ENCODE measurements around the gene PLCB4.

Gene PLCB4

DNA sequence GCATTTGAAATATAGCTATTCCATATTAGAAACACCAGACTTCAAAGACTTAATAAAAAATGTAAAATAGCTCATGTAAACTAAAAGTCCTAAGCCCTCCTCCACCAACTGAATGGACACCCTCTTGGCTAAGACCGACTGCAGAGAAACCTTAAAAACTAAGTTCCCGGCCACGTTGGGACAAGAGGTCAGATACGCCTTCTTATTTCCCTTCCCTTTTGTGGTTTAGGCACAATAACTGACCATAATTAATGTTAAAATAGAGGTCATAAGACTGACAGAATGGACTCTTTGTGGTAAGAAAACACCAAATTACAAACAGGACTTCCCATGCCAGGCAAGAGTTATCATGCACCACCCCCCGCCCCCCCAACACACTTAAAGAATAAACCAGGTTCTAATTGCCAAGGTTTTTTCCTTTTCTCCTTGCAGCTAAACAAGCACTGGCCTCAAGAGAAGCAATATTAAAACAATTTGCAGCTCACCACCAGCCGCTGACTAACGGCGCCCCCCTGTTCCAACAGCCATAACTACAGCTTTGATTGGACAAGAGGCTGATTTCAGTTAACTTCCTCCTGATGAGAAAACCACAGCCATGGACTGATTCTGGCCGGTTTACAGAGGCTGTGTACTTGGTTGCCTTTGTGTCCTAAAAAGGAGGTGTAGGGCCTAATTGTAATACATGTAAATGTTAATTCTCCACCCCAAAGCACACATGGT, 434.8 kb downstream of the PLCB4 start:
- peaks cover 68% of the 10 kb centered on the region for H3K27me3 ChIP-seq (ENCODE audit: control insufficient read depth, insufficient read depth, low read length)
- no peak overlapping the region for H3K4me3 ChIP-seq (ENCODE audit: low read depth, low read length)

DNA sequence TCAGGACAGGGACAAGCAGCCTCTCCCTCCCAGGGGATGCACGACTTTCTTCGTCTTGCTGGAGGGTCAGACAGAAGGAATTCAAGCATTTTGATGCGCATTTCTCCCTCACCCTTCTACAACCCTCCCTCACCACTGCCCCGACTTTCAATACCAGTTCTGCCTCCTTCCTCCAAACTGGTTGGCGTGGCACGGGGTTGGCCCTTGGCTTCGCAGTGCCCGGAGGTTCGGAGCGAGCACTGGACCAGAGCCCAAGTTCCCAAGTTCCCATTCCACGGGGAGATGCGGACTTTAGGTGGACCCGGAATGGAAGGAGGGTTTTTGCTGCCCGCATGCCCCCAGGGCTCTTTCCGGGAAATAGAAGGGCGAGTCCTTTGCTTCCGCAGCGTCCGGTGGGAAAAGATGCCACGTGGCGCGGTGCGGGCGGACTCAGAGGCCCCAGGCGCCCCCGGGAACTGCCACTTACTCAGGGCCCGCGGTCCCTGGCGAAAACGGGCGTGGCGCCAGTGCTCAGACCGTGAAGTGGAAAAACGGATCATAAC, 437.5 kb downstream of the PLCB4 start:
- peaks cover 91% of the 10 kb centered on the region for H3K27me3 ChIP-seq (ENCODE audit: control insufficient read depth, insufficient read depth, low read length)
- peaks cover 32% of the 10 kb centered on the region for H3K4me1 ChIP-seq (ENCODE audit: control insufficient read depth, insufficient read depth, low read length)
- H3K27ac ChIP-seq (ENCODE audit: low read depth, low read length), result no peak overlapping the region
- H3K9ac ChIP-seq (ENCODE audit: low read length), result peak overlapping the region; percentile 3
- no peaks in the 10 kb centered on the region for H3K9me3 ChIP-seq (ENCODE audit: control insufficient read depth, insufficient read depth, low read depth, low read length)
- H3K36me3 ChIP-seq (ENCODE audit: control insufficient read depth, insufficient read depth, low read length), result no peaks in the 10 kb centered on the region
- H3K4me3 ChIP-seq (ENCODE audit: low read depth, low read length), result peak overlapping the region; percentile 49

More for the DNA sequence above, 434.8 kb downstream of the PLCB4 start:
- H3K36me3 ChIP-seq (ENCODE audit: control insufficient read depth, insufficient read depth, low read length), result no peaks in the 10 kb centered on the region
- H3K4me1 ChIP-seq (ENCODE audit: control insufficient read depth, insufficient read depth, low read length), result peaks cover 27% of the 10 kb centered on the region
- H3K9ac ChIP-seq (ENCODE audit: low read length), result no peak overlapping the region
- H3K9me3 ChIP-seq (ENCODE audit: control insufficient read depth, insufficient read depth, low read depth, low read length), result no peaks in the 10 kb centered on the region
- H3K27ac ChIP-seq (ENCODE audit: low read depth, low read length), result no peak overlapping the region

DNA sequence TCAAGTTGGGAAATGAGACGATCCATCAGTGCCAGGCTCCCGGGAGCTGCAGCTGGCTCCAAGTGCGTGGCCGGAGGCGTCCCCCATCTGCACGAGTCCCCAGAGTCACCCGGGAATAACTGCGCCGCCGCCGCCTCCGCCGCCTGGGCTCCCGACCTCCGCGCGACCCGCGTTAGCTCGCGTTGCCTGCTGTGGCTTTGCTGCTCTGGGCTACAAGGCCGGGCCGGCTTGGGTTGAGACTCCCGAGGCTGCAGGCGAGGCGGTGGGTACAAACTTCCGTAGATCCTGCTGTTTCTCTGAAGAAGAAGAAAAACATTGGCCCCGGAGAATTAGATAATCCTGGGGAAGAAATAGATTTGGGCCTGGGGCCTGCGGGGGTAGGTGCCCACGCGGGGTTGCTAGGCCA, 438.1 kb downstream of the PLCB4 start:
- Histone ChIP-seq H3K4me1 (ENCODE audit: control insufficient read depth, insufficient read depth, low read length) (peaks cover 32% of the 10 kb centered on the region), H3K36me3 (ENCODE audit: control insufficient read depth, insufficient read depth, low read length) (no peaks in the 10 kb centered on the region), H3K27ac (ENCODE audit: low read depth, low read length) (no peak overlapping the region), H3K4me3 (ENCODE audit: low read depth, low read length) (peak overlapping the region; percentile 49), H3K9ac (ENCODE audit: low read length) (peak overlapping the region; percentile 3), H3K9me3 (ENCODE audit: control insufficient read depth, insufficient read depth, low read depth, low read length) (no peaks in the 10 kb centered on the region), H3K27me3 (ENCODE audit: control insufficient read depth, insufficient read depth, low read length) (peaks cover 95% of the 10 kb centered on the region)

DNA sequence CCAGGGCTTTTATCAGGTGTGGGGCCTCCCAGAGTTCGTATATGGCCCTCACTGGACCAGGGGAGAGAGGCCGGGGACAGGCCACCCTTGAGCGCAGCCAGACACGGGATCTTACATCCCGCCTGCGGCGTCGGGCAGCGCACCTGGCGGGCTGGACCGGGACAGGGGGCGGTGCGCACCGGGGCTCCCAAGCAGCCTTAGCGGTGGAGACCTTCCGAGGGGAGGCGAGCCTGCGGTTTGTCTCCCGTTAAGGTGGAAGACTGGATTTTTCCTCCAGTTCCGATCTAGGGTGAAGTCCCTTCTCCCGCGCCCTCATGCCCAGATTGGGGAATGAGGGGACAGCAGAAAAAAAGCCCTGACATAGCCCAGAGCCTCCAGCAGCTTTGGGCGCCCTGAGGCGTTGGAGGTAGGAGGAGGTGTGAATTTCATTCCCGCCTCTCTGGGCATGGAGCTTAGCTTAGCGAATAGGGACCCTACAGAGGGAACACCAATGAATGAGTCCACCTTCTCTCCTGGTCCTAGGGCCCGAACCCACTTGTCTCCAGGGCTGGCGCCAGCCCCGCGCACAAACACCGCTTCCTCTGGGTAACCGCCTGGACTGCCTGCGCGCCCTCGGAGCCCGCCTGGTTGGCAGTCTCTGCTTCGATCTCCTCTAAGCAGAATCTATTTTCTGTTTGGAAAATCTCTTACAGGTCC, 438.8 kb downstream of the PLCB4 start:
- Histone ChIP-seq H3K27me3 (ENCODE audit: control insufficient read depth, insufficient read depth, low read length) (peaks cover 98% of the 10 kb centered on the region), H3K9me3 (ENCODE audit: control insufficient read depth, insufficient read depth, low read depth, low read length) (no peaks in the 10 kb centered on the region), H3K27ac (ENCODE audit: low read depth, low read length) (no peak overlapping the region), H3K4me3 (ENCODE audit: low read depth, low read length) (peak overlapping the region; percentile 49), H3K36me3 (ENCODE audit: control insufficient read depth, insufficient read depth, low read length) (no peaks in the 10 kb centered on the region), H3K4me1 (ENCODE audit: control insufficient read depth, insufficient read depth, low read length) (peaks cover 32% of the 10 kb centered on the region), H3K9ac (ENCODE audit: low read length) (no peak overlapping the region)

DNA sequence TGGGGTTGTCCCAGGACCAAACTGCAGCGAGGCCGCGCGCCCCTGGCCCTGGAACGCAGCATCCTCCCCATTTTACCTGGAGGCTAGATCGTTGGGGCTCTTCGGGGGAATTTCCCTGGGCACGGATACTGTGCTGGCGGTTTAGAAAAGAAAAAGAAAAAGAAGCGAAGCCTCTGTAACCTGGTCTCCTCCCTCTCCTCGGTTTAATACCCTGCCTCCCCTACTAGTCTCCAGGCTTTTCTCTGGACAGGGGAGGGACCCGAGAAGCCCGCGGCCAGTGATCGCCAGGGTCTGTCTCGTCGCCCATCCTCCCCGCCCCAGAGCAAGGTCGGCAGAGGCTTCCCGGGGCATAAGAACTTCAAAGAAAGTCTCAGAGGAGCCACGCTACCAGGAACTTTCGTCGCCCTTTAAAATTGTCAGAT, 439.4 kb downstream of the PLCB4 start:
- Histone ChIP-seq H3K27ac (ENCODE audit: low read depth, low read length) (no peak overlapping the region), H3K9me3 (ENCODE audit: control insufficient read depth, insufficient read depth, low read depth, low read length) (no peaks in the 10 kb centered on the region), H3K27me3 (ENCODE audit: control insufficient read depth, insufficient read depth, low read length) (peaks cover 98% of the 10 kb centered on the region), H3K9ac (ENCODE audit: low read length) (no peak overlapping the region), H3K4me1 (ENCODE audit: control insufficient read depth, insufficient read depth, low read length) (peaks cover 32% of the 10 kb centered on the region), H3K36me3 (ENCODE audit: control insufficient read depth, insufficient read depth, low read length) (no peaks in the 10 kb centered on the region), H3K4me3 (ENCODE audit: low read depth, low read length) (peak overlapping the region; percentile 49)

DNA sequence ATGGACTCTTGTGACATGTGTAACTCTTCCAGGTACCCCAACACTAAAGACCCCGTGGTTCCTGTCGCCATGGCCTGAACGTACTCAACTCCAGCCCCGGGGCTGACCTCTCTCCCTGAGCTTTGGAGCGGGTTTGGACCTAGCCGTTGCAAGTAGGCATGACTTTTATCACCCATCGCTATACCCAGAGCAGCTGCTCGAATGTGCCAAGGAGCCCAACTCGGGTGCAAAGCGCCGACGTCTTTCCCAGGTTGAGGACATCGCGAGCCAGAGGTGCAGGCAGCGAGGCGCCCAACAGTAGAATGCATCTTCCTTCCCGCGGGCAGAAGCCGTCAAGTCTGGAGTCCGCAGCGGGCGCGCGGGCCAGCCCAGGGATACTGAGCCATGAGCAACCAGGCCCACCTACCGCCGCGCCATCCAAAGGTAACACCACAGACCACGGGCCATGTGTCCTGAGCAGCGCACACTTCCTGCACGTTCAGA, 439.9 kb downstream of the PLCB4 start:
- Histone ChIP-seq H3K27ac (ENCODE audit: low read depth, low read length) (no peak overlapping the region), H3K4me3 (ENCODE audit: low read depth, low read length) (peak overlapping the region; percentile 49)

DNA sequence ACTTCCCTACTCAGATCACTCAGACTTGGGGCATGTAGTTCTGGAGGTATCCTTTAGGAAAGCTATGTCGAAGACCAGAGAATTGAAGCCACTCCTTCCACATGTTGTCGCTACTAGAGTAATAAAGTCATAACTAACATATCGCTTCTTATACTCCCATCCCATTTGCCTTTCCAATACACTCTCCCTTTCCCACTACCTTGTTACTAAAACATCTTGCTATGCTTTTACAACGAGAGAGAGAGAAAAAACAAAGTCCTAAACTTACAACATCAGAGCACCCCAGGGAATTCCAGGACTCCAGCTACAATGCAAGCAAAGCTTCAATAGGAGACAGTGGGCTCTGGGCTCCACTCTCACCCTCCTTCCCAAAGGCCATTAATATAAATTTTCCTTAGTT, 440.4 kb downstream of the PLCB4 start:
- Histone ChIP-seq H3K4me3 (ENCODE audit: low read depth, low read length) (peak overlapping the region; percentile 49), H3K27ac (ENCODE audit: low read depth, low read length) (no peak overlapping the region), H3K9me3 (ENCODE audit: control insufficient read depth, insufficient read depth, low read depth, low read length) (no peaks in the 10 kb centered on the region), H3K27me3 (ENCODE audit: control insufficient read depth, insufficient read depth, low read length) (peaks cover 99% of the 10 kb centered on the region), H3K36me3 (ENCODE audit: control insufficient read depth, insufficient read depth, low read length) (no peaks in the 10 kb centered on the region), H3K4me1 (ENCODE audit: control insufficient read depth, insufficient read depth, low read length) (peaks cover 37% of the 10 kb centered on the region), H3K9ac (ENCODE audit: low read length) (no peak overlapping the region)

More for the DNA sequence above, 439.9 kb downstream of the PLCB4 start:
- Histone ChIP-seq H3K36me3 (ENCODE audit: control insufficient read depth, insufficient read depth, low read length) (no peaks in the 10 kb centered on the region), H3K9me3 (ENCODE audit: control insufficient read depth, insufficient read depth, low read depth, low read length) (no peaks in the 10 kb centered on the region), H3K4me1 (ENCODE audit: control insufficient read depth, insufficient read depth, low read length) (peaks cover 32% of the 10 kb centered on the region), H3K9ac (ENCODE audit: low read length) (no peak overlapping the region), H3K27me3 (ENCODE audit: control insufficient read depth, insufficient read depth, low read length) (peaks cover 99% of the 10 kb centered on the region)

DNA sequence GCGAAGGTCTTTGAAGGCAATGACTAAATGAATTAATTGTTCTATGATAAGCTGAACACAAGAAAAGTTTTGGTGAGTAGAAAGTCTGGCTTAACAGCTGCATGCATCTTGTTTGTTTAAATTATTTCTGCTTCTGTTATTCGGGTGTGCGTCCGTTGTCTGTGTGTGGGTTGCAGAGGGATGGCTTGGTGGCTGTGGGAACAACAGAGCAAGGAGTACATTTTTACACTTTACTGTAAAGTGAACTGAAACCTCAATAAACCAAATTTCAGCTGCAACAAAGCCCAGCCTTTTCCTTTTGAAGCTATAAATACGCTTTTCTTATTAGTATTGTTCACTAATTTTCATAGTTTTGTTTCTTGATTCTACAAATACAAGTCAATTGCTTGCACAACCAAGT, 442.0 kb downstream of the PLCB4 start:
- Histone ChIP-seq H3K4me3 (ENCODE audit: low read depth, low read length) (no peak overlapping the region), H3K4me1 (ENCODE audit: control insufficient read depth, insufficient read depth, low read length) (peaks cover 48% of the 10 kb centered on the region), H3K27me3 (ENCODE audit: control insufficient read depth, insufficient read depth, low read length) (peaks cover 100% of the 10 kb centered on the region), H3K9ac (ENCODE audit: low read length) (no peak overlapping the region), H3K27ac (ENCODE audit: low read depth, low read length) (no peak overlapping the region), H3K36me3 (ENCODE audit: control insufficient read depth, insufficient read depth, low read length) (no peaks in the 10 kb centered on the region), H3K9me3 (ENCODE audit: control insufficient read depth, insufficient read depth, low read depth, low read length) (no peaks in the 10 kb centered on the region)

DNA sequence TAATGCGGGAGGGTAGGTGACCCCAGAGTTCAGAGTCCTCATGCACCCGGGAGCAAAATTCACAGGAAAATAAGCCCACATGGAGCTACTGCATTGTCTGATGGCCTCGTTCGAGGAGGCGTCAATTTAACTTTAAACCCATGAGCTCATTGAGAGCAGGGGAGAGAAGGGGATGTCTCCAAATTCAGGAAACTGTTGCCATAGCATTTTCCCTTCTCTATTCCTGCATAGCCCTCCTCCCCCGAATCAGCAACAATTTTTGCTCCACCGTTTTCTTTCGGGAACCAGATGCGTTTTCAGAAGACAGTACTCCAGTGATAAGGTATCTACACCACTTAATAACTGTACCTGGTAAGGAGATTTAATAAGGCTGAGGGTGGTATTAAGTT, 445.2 kb downstream of the PLCB4 start:
- Histone ChIP-seq H3K9me3 (ENCODE audit: control insufficient read depth, insufficient read depth, low read depth, low read length) (no peaks in the 10 kb centered on the region), H3K36me3 (ENCODE audit: control insufficient read depth, insufficient read depth, low read length) (no peaks in the 10 kb centered on the region), H3K27me3 (ENCODE audit: control insufficient read depth, insufficient read depth, low read length) (peaks cover 100% of the 10 kb centered on the region), H3K4me1 (ENCODE audit: control insufficient read depth, insufficient read depth, low read length) (peaks cover 44% of the 10 kb centered on the region), H3K27ac (ENCODE audit: low read depth, low read length) (no peak overlapping the region), H3K4me3 (ENCODE audit: low read depth, low read length) (peak overlapping the region; percentile 72), H3K9ac (ENCODE audit: low read length) (no peak overlapping the region)

DNA sequence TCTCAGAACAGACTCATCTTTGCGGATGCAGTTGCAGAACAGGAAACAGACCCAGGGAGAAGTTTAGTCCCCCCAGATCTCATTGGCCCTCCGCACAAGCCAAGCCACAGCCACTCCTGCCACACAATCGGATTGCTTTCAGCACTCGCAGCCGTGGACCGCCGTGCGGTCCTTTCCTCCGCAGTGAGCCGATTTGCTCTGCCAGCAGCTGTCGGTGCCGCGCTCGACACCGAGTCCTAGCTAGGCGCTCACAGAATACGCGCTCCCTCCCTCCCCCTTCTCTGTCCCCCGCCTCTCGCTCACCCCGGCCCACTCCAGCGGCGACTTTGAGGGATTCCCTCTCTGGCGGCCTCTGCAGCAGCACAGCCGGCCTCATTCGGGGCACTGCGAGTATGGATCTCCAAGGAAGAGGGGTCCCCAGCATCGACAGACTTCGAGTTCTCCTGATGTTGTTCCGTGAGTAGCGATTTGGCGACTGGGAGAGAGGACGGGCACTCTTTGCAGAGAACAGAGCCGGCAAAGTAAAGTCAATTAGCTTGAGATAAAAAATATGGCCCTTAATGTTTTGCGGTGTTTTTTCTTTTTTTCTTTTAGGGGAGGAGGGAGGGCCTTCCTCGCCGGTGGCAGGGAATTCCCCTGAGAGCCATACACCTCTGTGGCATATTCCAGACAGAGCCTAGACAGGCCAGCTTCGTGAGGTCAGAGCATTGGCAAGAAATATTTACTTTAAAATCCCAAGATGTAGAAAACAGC, 445.8 kb downstream of the PLCB4 start, which contains the start of gene LAMP5:
Gene LAMP5 (plus strand): TSS at position 130 of the 753 bp plus-strand sequence. CDS start 263 bp downstream, at position 393.
- Histone ChIP-seq H3K27me3 (ENCODE audit: control insufficient read depth, insufficient read depth, low read length) (peaks cover 100% of the 10 kb centered on the region), H3K4me1 (ENCODE audit: control insufficient read depth, insufficient read depth, low read length) (peaks cover 46% of the 10 kb centered on the region), H3K9me3 (ENCODE audit: control insufficient read depth, insufficient read depth, low read depth, low read length) (no peaks in the 10 kb centered on the region), H3K9ac (ENCODE audit: low read length) (no peak within 1 kb of the TSS), H3K27ac (ENCODE audit: low read depth, low read length) (no peak within 1 kb of the TSS), H3K36me3 (ENCODE audit: control insufficient read depth, insufficient read depth, low read length) (no peaks in the 10 kb centered on the region), H3K4me3 (ENCODE audit: low read depth, low read length) (peak within 1 kb of the TSS; percentile 72)

All from HUES6 (cell line).